GM21528 (cell line): ENCODE data around the gene NUP210L.
A peak's percentile ranks its signal among the peaks of the same experiment; 100 is the strongest.

Experiments used
- ATAC-seq: cut with Tn5 transposase; IDR thresholded peaks from one replicate; pipeline ENCODE4 v1.9.1; 2021; ENCODE audit warnings: mild to moderate bottlenecking, moderate library complexity; ENCODE audit not compliant: unreplicated experiment, low FRiP score

The NUP210L gene

DNA sequence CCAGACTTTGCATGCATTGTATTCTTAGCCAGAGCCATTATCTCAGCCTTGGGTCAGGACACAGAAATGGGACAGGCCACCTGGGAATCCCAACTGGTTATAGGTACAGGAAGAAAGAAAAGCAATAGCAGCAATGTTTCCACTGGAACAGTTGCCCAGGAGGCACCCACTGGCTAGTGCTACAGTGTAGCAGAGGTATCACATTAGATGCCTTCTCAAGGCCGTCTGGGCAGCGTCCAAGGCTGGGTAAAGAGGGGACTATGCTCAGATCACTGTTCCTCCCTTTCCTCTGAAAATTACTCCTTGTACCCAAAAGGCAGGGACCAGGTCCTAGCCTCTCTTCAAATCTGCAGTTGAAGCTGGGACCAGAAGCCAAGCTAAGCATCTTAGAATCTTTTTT lies 184.5 kb downstream of the NUP210L start:
- no peak for ATAC-seq

DNA sequence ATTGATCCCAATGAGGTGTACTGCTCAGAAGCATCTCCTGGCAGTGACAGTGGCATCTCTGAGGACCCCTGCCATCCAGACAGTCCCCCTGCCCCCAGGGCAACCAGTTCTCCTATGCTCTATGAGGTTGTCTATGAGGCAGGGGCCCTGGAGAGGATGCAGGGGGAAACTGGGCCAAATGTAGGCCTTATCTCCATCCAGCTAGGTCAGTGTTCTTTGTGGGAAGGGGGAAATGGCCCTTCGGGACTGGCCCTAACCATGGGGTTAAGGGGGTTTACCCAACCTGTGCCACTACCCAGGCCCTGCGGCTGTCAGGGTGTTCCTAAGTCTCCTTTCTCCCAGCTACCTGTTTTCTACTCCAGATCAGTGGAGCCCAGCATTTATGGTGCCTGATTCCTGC lies 185.9 kb downstream of the NUP210L start:
- no peak for ATAC-seq

DNA sequence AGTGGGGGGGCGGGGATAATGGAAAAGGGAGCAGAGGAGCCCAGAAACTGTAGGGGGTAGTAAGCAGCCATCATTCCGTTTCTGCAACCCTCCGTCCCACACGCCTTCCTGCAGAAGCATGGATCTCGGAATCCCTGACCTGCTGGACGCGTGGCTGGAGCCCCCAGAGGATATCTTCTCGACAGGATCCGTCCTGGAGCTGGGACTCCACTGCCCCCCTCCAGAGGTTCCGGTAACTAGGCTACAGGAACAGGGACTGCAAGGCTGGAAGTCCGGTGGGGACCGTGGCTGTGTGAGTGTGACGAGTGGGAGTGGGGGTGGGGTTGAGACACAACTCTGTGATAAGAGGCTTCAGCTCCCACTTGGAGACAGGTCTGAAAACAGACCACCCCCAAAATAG lies 186.5 kb downstream of the NUP210L start:
- ATAC-seq: no peak

DNA sequence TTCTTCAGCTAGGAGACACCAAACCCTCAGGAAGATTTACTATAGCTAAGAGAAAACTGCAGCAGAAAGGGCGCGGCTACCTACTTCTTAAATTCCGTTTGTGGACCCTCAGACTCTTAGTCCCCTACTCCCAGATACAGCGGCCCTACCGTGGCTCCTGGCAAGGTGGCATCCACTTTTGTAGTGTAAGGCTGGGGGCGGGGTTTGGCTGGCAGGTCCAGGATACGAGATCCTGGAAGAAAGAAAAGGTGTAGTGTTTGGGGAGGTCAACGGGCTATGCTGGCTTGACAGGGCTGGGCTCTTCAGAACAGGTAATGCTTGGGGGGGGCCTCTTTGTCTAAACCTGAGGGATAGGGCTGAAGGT lies 186.9 kb downstream of the NUP210L start:
- no peak for ATAC-seq

DNA sequence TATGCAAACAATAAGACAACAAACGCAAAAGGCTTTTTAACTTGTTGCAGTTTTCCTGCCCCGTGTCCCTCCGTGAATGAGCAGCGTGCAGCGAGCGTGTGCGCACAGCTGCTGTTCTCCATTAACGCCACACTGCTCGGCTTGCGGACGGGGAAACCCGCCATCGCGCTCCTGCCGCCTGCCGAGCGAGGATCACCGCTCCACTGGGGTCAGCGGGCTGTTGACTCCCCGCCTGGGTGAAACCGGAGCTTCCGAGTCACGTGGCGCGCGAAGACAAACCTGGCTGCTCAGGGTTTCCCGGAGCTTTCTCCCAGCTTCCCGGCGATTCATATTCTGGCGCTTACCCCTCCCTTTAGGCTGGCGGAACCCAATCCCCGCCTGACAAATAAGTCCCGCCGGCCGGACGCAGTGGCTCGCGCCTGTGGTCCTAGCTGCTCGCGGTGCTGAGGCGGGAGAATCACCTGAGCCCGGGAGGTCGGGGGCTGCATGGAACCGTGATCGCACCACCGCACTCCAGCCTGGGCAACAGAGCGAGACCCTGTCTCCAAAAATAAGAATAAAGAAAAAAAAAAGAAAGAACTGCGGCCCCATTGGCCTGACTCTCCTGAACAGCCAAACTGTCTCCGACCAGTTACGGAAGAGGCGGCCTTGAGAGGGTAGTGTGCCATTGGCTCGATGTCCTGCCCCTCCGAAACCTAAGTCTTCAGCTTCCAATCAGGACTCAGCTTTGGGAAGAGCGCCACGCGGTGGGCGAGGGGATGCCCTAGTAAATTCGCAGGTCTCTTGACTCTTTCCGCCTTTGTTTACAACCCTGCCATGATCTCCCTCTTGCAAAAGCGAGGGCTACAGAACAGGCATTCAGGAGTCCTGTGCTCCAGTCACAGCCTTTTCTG lies 187.5 kb downstream of the NUP210L start, which contains the start of gene CREB3L4:
Gene CREB3L4 (plus strand): TSS at position 796 of the 893 bp plus-strand sequence. CDS start 624 bp downstream, outside the sequence.
- peak; percentile 64 for ATAC-seq

DNA sequence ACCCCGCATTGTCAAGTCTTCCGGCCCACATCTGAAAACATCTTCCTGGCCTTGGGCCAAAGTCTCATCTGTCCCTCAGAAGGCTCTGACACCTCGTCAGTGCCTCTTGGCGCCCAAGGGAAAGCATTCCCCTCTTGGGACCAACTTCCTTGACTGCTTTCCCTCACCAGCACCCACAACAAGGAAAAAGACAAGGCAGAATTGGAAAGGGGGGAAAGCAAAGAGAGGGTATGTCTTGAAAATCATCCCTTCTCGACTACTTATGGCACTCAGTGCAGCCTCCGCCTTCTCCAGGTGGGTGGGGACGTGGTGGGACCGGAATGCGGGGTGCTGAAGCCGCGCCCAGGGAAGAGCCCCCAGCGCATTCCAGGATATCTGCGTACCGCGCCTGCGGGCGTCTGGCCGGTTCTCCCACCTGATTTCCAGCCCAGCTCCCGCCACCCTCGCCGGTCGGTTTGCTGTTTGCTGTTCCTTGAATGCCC lies 191.0 kb downstream of the NUP210L start:
- ATAC-seq: no peak

DNA sequence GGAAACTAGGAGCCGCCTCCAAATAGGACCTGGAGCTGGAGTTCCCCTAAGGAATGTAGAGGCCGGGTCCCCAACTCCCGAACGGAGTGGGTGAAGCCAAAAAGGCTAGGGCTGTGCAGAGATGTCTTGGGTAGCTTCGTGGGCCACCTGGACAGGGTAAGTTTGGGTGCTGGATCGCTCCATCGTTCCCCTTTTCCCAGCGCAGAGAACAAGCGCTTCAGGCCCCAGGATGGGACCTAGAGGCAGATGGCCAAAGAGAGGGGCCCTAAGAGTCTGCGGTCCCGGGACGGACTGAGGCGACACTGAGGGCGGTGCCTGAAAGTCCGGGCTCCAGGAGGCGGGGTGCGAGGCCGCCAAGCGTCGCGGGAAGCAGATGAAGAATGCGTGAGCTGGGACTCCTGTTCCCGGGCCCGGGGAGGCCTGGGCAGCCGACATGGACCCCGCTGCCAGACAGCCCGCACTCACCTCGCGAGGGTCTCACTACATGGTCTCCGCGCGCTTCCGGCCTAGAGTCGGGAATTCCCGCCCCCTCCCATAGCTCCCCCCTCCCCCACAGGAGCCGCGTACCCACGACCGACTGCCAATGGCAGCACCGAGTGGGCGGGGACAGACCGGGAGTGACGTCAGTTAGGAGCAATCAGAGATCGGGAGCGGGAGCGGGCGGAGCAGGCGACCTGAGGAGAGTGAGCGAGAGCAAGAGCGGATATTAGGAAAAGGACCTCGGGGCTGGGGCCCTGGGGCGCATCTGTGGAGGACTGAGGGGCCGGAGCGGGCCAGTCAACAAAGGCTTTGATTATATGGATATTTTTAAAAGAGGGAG lies 191.6 kb downstream of the NUP210L start, which contains the start of gene SLC39A1:
Gene SLC39A1 (minus strand): TSS at position 508 of the 820 bp plus-strand sequence. CDS start 822 bp downstream, outside the sequence.
- ATAC-seq: peak; percentile 48

DNA sequence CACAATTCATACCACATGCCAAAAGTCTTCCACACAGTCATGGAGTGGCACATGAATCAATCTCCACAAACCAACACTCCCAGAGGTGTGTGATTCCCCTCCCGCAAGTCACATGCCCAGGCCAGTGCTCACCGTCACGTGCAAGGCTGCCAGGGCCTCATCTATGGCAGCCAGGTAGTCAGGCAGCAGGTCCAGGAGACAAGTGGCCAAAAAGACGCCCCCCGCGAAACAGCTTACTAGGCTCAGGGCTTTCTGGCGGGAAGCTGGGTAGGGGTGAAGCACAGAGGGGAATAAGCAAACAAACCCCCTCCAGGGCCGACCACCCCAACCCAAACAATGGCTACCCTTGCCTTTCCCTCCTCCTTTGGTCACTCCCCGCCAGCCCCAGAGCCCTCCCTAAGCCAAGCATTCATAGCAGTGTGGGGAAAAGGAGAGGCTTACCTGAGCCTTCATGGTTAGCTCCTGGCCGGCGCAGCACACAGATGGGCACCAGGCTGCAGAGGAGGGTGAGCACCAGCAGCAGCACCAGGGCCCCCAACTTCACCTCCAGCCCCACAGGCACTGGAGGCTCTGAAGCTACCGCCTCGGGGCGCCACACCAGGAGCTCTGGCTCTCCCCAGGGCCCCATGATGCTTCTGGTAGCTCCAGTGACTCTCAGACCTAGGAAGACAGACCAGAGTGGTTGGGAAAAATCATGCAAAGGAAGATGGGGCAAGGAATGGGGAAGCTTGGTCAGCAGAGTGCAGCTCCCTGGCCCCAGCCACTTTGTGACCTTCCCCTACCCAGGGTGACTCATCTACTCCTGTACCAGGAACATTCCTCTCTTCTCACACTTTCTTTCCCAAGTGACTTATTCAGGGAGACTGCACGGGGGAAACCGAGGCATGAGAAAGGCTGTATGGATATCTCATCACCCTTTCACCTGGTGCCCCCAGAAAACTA lies 192.5 kb downstream of the NUP210L start:
- ATAC-seq: no peak

DNA sequence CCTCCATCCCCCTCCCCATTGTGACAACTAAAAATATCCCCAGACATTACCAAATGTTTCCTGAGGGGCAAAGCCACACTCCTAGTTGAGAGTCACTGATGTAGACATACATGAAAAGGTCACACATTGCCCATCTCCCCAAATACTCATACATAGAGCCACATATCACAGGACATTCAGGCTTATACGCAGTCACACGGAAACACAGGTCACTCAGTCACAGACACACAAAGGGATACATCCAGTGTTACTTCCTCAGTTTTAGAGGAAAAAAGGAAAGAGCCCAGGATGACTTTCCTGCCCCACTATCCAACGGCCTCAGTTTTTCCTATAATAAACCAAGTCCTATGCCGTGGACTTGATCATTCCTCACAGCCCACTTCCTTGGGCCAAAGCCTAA lies 193.5 kb downstream of the NUP210L start:
- no peak for ATAC-seq

DNA sequence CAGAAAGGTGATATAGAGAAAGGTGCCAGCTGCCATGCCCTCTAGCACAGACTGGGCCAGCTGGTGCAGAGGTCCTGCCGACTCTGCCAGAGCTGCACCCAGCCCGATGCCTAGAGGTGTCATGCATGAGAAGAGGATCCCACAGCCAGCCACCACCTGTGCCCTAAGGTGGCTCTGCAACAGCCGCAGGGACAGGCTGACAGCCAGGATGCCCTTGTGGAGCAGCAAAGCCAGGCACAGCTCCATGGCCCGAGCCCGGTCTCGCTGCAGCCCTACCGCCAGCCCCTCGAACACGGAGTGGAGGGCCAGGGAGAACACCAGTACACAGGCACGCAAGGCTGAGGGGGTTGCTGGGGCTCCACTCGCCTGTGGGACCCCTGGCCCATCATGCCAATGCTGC lies 194.7 kb downstream of the NUP210L start:
- no peak for ATAC-seq

DNA sequence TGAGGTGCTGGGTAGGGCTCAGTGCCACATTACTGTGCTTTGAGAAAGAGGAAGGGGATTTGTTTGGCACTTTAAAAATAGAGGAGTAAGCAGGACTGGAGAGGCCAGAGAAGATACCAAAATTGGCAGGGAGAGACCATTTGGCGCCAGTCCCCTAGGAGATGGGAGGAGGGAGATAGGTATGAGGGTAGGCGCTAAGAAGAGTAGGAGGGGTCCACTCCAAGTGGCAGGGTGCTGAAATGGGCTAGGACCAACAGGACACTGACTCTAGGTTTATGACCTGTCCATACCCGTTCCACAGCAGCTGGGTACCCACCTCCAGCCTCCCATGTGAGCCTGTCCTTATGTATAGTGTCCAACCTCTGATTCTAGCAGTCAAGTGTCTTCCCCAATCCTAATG lies 195.4 kb downstream of the NUP210L start:
- ATAC-seq: no peak

DNA sequence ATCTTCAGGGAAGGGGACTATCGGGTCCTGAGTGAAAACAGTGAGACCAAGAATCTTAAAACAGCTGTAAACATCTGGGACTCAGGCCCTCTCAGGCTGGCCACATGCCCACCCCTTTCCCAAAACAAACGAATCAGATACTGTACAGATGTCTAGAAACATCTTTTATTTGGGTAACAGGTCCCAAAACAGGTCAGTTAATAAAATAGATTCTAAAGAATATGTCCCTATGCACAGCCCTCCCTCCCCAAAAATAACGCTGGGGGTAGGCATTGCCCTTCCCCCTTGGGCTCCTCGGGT lies 196.0 kb downstream of the NUP210L start:
- ATAC-seq: no peak

DNA sequence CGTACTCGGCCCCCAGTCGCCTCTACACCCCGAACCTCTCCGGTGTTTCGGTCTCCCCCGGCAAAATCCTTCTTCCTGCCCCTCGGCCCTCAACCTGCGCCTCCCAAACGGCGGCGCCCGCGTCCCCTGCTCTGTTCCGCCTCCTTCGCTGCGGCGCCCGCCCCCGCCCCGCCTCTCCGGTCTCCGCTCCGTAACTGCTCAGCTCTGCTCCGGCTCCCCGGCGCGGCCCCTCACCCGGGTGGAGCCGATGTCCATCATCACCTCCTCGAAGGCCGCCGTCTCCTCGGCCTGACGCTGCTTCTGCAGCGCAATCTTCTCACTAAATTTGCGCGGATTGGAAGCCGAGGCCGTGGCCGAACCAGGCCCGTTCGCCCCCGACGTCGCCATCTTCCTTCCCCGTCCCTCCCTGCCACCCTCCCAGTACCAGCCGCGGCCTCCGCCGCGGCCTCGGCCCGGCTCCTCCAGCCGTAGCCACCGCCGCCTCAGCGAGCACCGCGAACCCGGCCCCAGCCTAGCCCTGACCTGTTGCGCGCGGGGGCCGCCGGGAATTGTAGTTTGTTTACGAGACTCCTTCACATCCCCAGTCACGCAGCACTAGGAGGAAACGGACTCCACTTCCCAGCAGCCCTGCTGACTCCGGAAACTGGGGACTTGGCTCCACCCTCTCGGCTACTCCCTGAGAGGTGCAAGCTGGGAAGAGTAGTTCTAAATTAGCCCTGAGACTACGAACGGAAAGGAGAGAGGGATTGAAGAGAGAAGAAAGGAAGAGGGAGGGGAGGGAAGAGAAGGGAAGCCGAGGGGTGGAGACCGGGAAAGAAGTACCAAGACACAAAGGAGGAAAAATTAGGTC lies 196.5 kb downstream of the NUP210L start, which contains the start of gene CRTC2:
Gene CRTC2 (minus strand): TSS at position 502 of the 850 bp plus-strand sequence. CDS start 115 bp downstream, at position 387.
- ATAC-seq: peak; percentile 71

DNA sequence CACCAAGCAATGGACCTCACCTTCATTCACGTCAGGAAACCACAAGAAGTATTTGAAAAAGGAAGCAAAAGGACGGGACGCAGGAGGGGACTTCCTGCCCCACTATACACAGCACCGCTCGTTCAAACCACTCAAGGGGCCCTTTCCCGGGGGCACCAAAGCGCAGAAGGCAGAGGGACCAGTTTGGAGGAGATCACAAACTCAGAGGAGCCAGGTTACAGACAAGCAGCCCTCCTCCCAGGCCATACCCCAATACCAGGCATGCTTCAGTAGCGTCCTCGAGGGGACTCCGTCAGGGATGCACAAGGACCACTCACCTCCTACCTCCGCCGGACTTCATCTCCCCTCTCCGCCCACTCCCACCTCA lies 197.1 kb downstream of the NUP210L start:
- peak; percentile 15 for ATAC-seq

DNA sequence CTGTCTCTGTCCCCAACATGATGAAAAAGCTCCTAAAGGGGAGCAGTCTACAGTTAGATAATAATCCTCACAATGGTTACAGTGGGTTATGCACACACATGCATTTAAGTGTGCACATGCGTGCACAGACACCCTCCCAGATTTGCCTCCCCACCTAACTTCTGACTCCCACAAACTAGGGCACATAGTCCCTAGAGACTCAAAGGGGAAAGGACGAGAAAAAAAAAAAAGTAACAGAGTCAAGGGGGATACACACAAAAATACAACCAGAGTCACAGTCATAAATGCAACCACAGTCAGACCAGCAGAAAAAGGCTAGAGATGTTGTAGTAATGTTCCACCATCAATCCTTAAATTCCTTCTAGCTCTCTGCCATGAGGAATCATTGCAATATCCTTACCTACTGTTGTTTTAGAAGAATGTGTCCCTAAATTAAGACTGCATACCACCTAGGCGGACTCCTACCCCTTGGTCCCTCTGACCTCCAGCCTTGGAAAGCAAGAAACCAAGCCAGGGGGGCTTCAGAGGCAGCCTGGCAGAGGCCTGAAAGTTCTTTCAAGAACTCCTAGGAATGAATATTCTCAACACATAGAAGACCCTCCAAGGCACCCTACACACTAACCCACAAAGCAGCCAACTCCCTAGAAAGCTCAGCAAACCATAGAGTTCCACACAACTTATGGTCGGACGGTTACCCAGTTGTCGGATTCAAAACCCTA lies 197.7 kb downstream of the NUP210L start:
- no peak for ATAC-seq

DNA sequence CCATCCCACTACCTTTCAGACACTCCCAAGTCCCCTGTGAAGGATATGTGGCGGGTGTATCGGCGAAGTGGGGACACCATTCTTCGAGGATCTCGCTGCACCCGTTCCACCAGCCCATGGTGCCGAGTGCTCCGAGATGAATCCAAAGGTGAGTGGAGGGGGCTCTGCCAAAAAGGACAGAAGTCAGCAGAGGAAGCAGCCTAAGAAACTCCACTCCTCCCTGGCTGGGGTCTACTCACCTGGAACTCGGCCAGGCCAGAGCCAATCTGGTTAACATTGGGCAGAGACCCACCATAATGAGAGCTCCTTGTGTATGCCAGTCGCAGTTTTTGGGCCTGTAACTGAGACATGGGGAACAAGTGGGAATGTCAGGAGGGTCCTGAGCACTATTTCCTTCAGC lies 200.0 kb downstream of the NUP210L start:
- no peak for ATAC-seq

DNA sequence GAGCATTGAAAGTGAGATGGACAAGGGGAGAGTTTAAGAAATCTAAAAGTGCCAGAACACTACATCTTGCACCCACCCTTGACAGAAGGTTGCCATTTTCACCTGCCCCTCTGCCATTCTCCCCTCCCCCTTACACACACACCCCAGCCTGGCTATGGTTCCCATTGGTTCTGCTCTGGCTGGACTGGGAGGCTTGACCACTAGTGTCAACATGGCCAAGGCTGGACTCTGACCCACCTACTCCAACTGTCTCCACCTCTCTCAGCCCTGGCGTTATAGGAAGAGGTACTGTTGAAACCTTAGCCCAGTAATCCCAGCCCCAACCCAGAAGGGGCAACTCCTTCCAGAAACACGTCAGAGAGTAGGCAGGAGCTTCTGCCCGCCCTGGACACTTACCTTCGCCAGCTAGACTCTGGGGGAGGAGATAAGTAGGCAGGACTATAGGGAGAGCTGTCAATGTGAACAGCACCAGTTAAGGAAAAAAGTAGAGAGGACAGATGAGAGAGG lies 201.0 kb downstream of the NUP210L start:
- ATAC-seq: no peak

DNA sequence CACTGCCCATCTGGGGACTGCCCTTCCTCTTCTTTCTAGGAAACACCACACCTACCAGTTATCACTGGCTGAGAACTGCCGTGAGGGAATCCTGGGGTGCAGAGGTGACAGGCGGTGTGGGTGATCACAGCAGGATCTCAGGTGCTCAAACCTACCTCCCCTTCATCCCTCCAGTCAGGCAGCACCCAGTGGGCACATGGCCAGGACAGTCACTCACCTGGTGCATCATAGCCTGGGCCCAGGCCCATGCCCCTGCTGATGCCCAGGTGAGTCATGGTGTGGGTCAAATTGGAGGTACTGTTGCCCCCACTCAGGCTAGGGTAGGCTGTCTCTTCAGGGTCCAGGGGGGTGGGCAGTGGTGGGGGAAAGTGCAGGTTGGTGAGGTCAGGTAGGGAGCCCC lies 203.1 kb downstream of the NUP210L start:
- no peak for ATAC-seq

DNA sequence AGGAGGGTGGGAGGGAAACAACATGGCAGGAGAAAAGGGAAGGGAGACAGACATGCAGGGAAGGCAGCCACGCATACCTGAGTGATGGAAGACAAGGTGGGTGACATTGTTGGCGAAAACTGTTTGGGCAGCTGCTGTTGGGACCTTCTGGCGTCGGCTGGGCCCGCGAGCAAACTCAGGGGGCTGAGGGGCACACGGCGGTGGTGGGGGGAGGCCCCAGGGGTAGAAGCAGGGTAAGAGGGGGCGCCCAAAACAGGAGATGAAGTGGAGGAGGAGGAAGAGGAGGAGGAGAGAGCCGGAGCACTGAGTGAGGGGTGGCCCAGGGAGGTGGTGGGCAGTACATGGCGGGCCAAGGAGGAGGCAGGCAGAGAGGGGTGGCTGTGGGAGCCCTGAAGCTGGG lies 203.7 kb downstream of the NUP210L start:
- ATAC-seq: no peak
